HL-60/S4 treated with phorbol 12-myristate 13-acetate at 8.2 ng/mL for 4 days and 3 days (cell line): ENCODE results near the gene AGMAT.
"Not testable (repeated sequence)": the region's sequence is repeated elsewhere in the genome, so short reads cannot be mapped to it uniquely, and the experiment has no call there.

ENCODE experiments used
- in situ Hi-C: fragments of 300-500 bp; cut with MboI; formaldehyde crosslinking; loops from 2 replicates; pipeline ENCODE4 v1.15.0; 2022; ENCODE audit warnings: low sequenced_read_pairs

Gene AGMAT

GRCh38 chr1:15616373-15617172 lies 31.7 kb upstream of the AGMAT start:
- in situ Hi-C loops: no loop called here

- in situ Hi-C loops: no loop called here
Measured at GRCh38 chr1:15610167-15610566, 25.3 kb upstream of the AGMAT start.

- in situ Hi-C loops: no loop called here
Measured at GRCh38 chr1:15609631-15610030, 24.8 kb upstream of the AGMAT start.

- in situ Hi-C loops: no loop called here
Measured at GRCh38 chr1:15605398-15606383, 20.8 kb upstream of the AGMAT start.

- in situ Hi-C loops: not testable (repeated sequence)
Measured at GRCh38 chr1:15604400-15604799, 19.5 kb upstream of the AGMAT start.

GRCh38 chr1:15603966-15604282 lies 19.1 kb upstream of the AGMAT start:
- in situ Hi-C loops: not testable (repeated sequence)

GRCh38 chr1:15603050-15603965 lies 18.5 kb upstream of the AGMAT start:
- in situ Hi-C loops: no loop called here

- in situ Hi-C loops: no loop called here
Measured at GRCh38 chr1:15598436-15598835, 13.6 kb upstream of the AGMAT start.

GRCh38 chr1:15595809-15596617 lies 11.2 kb upstream of the AGMAT start:
- in situ Hi-C loops: no loop called here

- in situ Hi-C loops: no loop called here
Measured at GRCh38 chr1:15592285-15592684, 7.4 kb upstream of the AGMAT start.

GRCh38 chr1:15583016-15583706 lies 1.7 kb downstream of the AGMAT start:
- in situ Hi-C loops: no loop called here

- in situ Hi-C loops: no loop called here
Measured at GRCh38 chr1:15579683-15580047, 5.2 kb downstream of the AGMAT start.

- in situ Hi-C loops: no loop called here
Measured at GRCh38 chr1:15578921-15579682, 5.7 kb downstream of the AGMAT start.

- in situ Hi-C loops: no loop called here
Measured at GRCh38 chr1:15577691-15578090, 7.2 kb downstream of the AGMAT start.

GRCh38 chr1:15575549-15576150 lies 9.2 kb downstream of the AGMAT start:
- in situ Hi-C loops: no loop called here

- in situ Hi-C loops: no loop called here
Measured at GRCh38 chr1:15574741-15575140, 10.1 kb downstream of the AGMAT start.

- in situ Hi-C loops: no loop called here
Measured at GRCh38 chr1:15573477-15573876, 11.4 kb downstream of the AGMAT start.

- in situ Hi-C loops: no loop called here
Measured at GRCh38 chr1:15571266-15571665, 13.6 kb downstream of the AGMAT start.
